K562 (cell line): ENCODE results near the gene CNKSR3. TPM values are rescaled to one million over a fixed set of nuclear protein-coding genes. Genes with fewer than 3 reads are reported as not detected.

Experiments used
- ATAC-seq: fragments of 200-7000 bp; cut with Tn5 transposase; 3 replicates; pipeline ENCODE4 v1.9.1; 2020; ENCODE audit warnings: moderate library complexity
- BruUV-seq: library from RNA; stranded (reverse); fragments of 400-500 nt; replicated peaks from 2 replicates; lab custom pipeline; 2021; lab: Mats Ljungman, UMichigan
- CTCF ChIA-PET: fragments of 300-600 bp; formaldehyde crosslinking; extraction: SDS; loops from one replicate; lab custom pipeline; 2021; ENCODE audit warnings: low intra/inter-chr PET ratio; lab: Yijun Ruan, JAX
- POLR2A ChIA-PET: fragments of 300-600, 350-650 bp; sonication (Branson Sonifier 250); formaldehyde crosslinking; extraction: SDS; loops from one replicate; lab custom pipeline; 2021; ENCODE audit warnings: antibody characterized with exemption, inconsistent platforms; lab: Yijun Ruan, JAX
- DNase-seq, 4 experiments: peaks; one replicate each; pipeline versions ENCODE4 v3.0.0 to v3.0.0-alpha.2; 2011 to 2018; ENCODE audit warnings: low spot score in 3 of 4, mixed read lengths in 3 of 4; ENCODE audit errors: extremely low read depth in 1 of 4
- FAIRE-seq: peaks from 2 replicates; lab custom pipeline; 2011; peaks lifted over from hg19 to GRCh38; lab: Jason Lieb, UNC
- H2AFZ ChIP-seq: 2 replicates; pipeline ENCODE4 v1.6.0; 2011; ENCODE audit warnings: low read depth, low read length, control low read depth, inconsistent platforms
- H3K27ac ChIP-seq: fragments of 200-600 bp; 3 replicates; pipeline ENCODE4 v1.8.0; 2011; ENCODE audit warnings: low read depth, mild to moderate bottlenecking, control low read depth, inconsistent platforms, low read length, moderate library complexity, mixed read lengths; ENCODE audit errors: extremely low read depth
- H3K27me3 ChIP-seq, 2 experiments: fragments of 300-600 bp in 1 of 2; 2 replicates in 1 of 2; 3 replicates in 1 of 2; pipeline versions ENCODE4 v1.6.0 to v1.8.0; 2011; ENCODE audit warnings: inconsistent platforms in 2 of 2, low read length in 2 of 2, mild to moderate bottlenecking in 1 of 2, mixed read lengths in 1 of 2, moderate library complexity in 1 of 2; ENCODE audit not compliant: control insufficient read depth in 2 of 2, insufficient read depth in 2 of 2
- H3K36me3 ChIP-seq: fragments of 300-600 bp; 3 replicates; pipeline ENCODE4 v1.8.0; 2011; ENCODE audit warnings: mild to moderate bottlenecking, low read length, inconsistent platforms; ENCODE audit not compliant: control insufficient read depth, insufficient read depth
- H3K4me1 ChIP-seq, 2 experiments: fragments of 200-600 bp in 1 of 2; replicated peaks in 1 of 2; 2 replicates in 1 of 2; 3 replicates in 1 of 2; pipeline versions ENCODE4 v1.5.1 to v1.8.0; 2011; ENCODE audit warnings: inconsistent platforms in 2 of 2, low read length in 2 of 2, mild to moderate bottlenecking in 1 of 2, mixed read lengths in 1 of 2, moderate library complexity in 1 of 2; ENCODE audit not compliant: control insufficient read depth in 2 of 2, insufficient read depth in 2 of 2
- H3K4me2 ChIP-seq: 2 replicates; pipeline ENCODE4 v1.6.1; 2011; ENCODE audit warnings: low read length, control low read depth, inconsistent platforms, mixed read lengths; ENCODE audit not compliant: insufficient read depth
- H3K4me3 ChIP-seq: fragments of 200-600 bp; sonication (generic), shearing (Covaris generic); 2 replicates; pipeline ENCODE4 v1.5.1; 2016; ENCODE audit warnings: control low read depth, inconsistent platforms
- H3K79me2 ChIP-seq: fragments of 200-600 bp; 3 replicates; pipeline ENCODE4 v1.8.0; 2011; ENCODE audit warnings: low read length, inconsistent platforms; ENCODE audit not compliant: control insufficient read depth, insufficient read depth
- H3K9ac ChIP-seq, 2 experiments: 2 replicates each; pipeline versions ENCODE4 v1.6.0 to v1.6.1; 2011; ENCODE audit warnings: low read depth in 2 of 2, low read length in 2 of 2, control low read depth in 1 of 2, inconsistent platforms in 1 of 2, mild to moderate bottlenecking in 1 of 2, mixed read lengths in 1 of 2; ENCODE audit not compliant: insufficient read depth in 1 of 2
- H3K9me1 ChIP-seq: one replicate; pipeline ENCODE4 v1.6.0; 2011; ENCODE audit warnings: inconsistent platforms, mild to moderate bottlenecking, low read length, moderate library complexity; ENCODE audit not compliant: control insufficient read depth, insufficient read depth
- H3K9me3 ChIP-seq: replicated peaks from 2 replicates; pipeline ENCODE4 v1.5.1; 2011; ENCODE audit warnings: low read depth, low read length, inconsistent platforms; ENCODE audit not compliant: control insufficient read depth, insufficient read depth
- H4K20me1 ChIP-seq: replicated peaks from 2 replicates; pipeline ENCODE4 v1.6.1; 2011; ENCODE audit warnings: low read length, inconsistent platforms, mixed read lengths; ENCODE audit not compliant: control insufficient read depth, insufficient read depth
- ATF3 ChIP-seq, 2 experiments: fragments of 450-650 bp in 1 of 2; sonication (generic) in 1 of 2; formaldehyde crosslinking in 1 of 2; IDR thresholded peaks in 1 of 2; conservative IDR thresholded peaks in 1 of 2; 2 replicates each; pipeline versions ENCODE4 v1.6.1 to v1.8.1; 2016 to 2023; ENCODE audit warnings: mild to moderate bottlenecking in 2 of 2, moderate library complexity in 2 of 2, inconsistent platforms in 1 of 2, missing genetic modification reagents in 1 of 2
- KDM1A ChIP-seq, 2 experiments: fragments of 450-650 bp; IDR thresholded peaks; 2 replicates each; pipeline ENCODE4 v1.6.1; 2016; ENCODE audit warnings: mild to moderate bottlenecking in 2 of 2
- KLF1 ChIP-seq: fragments of 450-650 bp; IDR thresholded peaks from 2 replicates; pipeline ENCODE4 v1.6.1; 2016; ENCODE audit warnings: missing genetic modification characterization, missing compliant biosample characterization
- MYNN ChIP-seq, 2 experiments: sonication (generic); formaldehyde crosslinking in 1 of 2; IDR thresholded peaks; 2 replicates each; pipeline versions ENCODE4 v1.5.0 to v1.6.1; 2016 to 2020; ENCODE audit warnings: antibody characterized with exemption in 1 of 2, missing genetic modification reagents in 1 of 2
- NFYB ChIP-seq: IDR thresholded peaks from 2 replicates; pipeline ENCODE4 v1.6.1; 2011; ENCODE audit warnings: mild to moderate bottlenecking, moderate library complexity; ENCODE audit not compliant: insufficient read length; ENCODE audit errors: extremely low read depth
- ZBTB12 ChIP-seq: fragments of 250-450 bp; sonication (Bioruptor Pico); IDR thresholded peaks from 2 replicates; pipeline ENCODE4 v1.4.0; 2020
- ZBTB49 ChIP-seq: sonication (generic); formaldehyde crosslinking; IDR thresholded peaks from 2 replicates; pipeline ENCODE4 v1.8.0; 2022; ENCODE audit warnings: missing genetic modification reagents, mild to moderate bottlenecking, borderline replicate concordance
- ZFP91 ChIP-seq: sonication (generic); formaldehyde crosslinking; IDR thresholded peaks from 2 replicates; pipeline ENCODE4 v1.8.0; 2022; ENCODE audit warnings: mild to moderate bottlenecking, missing genetic modification reagents
- WGBS: fragments of 100-300 bp; shearing (Covaris generic); methylation state at CpG from one replicate; pipeline ENCODE4 v1.1.6; 2016; ENCODE audit warnings: low coverage, mixed read lengths; ENCODE audit not compliant: insufficient coverage; ENCODE audit errors: missing lambda C conversion rate; 5-methylcytosine and 5-hydroxymethylcytosine counted together
- in situ Hi-C: fragments of 300-500 bp; cut with MboI; formaldehyde crosslinking; loops from 4 replicates; pipeline ENCODE4 v1.15.0; 2018; ENCODE audit warnings: inconsistent platforms, mixed read lengths
- intact Hi-C: fragments of 100-400 bp; cut with micrococcal nuclease; formaldehyde crosslinking; loops from 2 replicates; pipeline ENCODE4 v1.14.2; 2022
- polyA plus RNA-seq, 8 experiments: library from polyadenylated mRNA; depleted of rRNA in 4 of 8; stranded (reverse) in 5 of 8; unstranded in 3 of 8; fragments of >200 nt; fragmentation: Nextera tagmentation in 2 of 8; fragmentation: Illumina TruSeq in 1 of 8; extraction: Ambion mirVana in 2 of 8; extraction: Trizol in 1 of 8; gene quantifications; 2 replicates each; pipeline versions ENCODE4 v1.2.1 to v1.2.3, GENCODE V29; 2011 to 2014; ENCODE audit warnings: inconsistent platforms in 1 of 8, missing spikeins in 1 of 8
- total RNA-seq, 7 experiments: library from RNA; depleted of rRNA in 6 of 7; stranded (reverse); fragments of >200 nt in 6 of 7; fragmentation: Illumina TruSeq in 2 of 7; extraction: Trizol in 2 of 7; gene quantifications; 2 replicates each; pipeline versions ENCODE4 v1.2.1 to v1.2.3, GENCODE V29; 2011 to 2021; ENCODE audit warnings: low replicate concordance in 1 of 7
- TF ChIP-seq, protein P1 (sequence below): sonication (generic); formaldehyde crosslinking; IDR thresholded peaks from 2 replicates; pipeline ENCODE4 v1.8.0; 2022; ENCODE audit warnings: mild to moderate bottlenecking, missing genetic modification reagents
- TF ChIP-seq, protein P2 (sequence below): fragments of 450-650 bp; IDR thresholded peaks from 2 replicates; pipeline ENCODE4 v1.6.1; 2018; ENCODE audit warnings: mild to moderate bottlenecking, low read depth; ENCODE audit not compliant: partially characterized antibody

The CNKSR3 gene
- total and polyA plus RNA-seq, 9 of the 15 experiments (the other 6 are each of a cell fraction or from before 2014, with no cell fraction given): 4.5 to 29.6 (median 9.5) TPM

DNA sequence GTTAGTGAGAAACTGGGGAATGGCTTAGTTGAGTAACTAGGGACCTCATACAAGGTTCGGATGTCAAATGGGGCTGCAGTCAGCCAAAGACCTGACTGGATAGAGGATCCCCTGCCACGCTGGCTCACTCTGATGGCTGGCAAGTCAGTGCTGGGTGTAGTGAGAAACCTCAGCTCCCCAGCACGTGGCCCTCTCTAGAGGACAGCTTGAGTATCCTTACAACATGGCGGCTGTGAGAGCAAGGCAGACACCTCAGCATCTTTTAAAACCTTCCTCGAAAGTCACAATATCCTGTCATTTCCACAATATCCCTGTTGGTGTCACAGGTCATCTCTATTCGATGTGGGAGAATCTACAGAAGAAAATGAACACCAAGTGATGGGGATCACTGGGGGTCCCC is 127.2 kb downstream of the CNKSR3 start (continued):
- TF ChIP-seq ZFP91: no peak
- TF ChIP-seq, all 486 proteins: peak for 3

GRCh38 chr6:154382740-154383139 is 127.7 kb downstream of the CNKSR3 start:
- CTCF ChIA-PET: no interaction called here
- 4% methylated on average over 8 of the region's 8 CpGs for WGBS
- ATAC-seq: no peak
- TF ChIP-seq, protein P1, sequence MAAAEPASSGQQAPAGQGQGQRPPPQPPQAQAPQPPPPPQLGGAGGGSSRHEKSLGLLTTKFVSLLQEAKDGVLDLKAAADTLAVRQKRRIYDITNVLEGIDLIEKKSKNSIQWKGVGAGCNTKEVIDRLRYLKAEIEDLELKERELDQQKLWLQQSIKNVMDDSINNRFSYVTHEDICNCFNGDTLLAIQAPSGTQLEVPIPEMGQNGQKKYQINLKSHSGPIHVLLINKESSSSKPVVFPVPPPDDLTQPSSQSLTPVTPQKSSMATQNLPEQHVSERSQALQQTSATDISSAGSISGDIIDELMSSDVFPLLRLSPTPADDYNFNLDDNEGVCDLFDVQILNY (CRISPR knock-in tag): no peak
- no peak for TF ChIP-seq ZBTB49 (CRISPR knock-in tag)
- TF ChIP-seq KLF1 (tag): no peak
- TF ChIP-seq, protein P2, sequence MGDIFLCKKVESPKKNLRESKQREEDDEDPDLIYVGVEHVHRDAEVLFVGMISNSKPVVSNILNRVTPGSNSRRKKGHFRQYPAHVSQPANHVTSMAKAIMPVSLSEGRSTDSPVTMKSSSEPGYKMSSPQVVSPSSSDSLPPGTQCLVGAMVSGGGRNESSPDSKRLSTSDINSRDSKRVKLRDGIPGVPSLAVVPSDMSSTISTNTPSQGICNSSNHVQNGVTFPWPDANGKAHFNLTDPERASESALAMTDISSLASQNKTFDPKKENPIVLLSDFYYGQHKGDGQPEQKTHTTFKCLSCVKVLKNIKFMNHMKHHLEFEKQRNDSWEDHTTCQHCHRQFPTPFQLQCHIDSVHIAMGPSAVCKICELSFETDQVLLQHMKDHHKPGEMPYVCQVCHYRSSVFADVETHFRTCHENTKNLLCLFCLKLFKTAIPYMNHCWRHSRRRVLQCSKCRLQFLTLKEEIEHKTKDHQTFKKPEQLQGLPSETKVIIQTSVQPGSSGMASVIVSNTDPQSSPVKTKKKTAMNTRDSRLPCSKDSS: no peak
- TF ChIP-seq ZBTB12 (CRISPR knock-in tag): no peak
- TF ChIP-seq KDM1A (IDR thresholded peaks at IDR 0.05): peak; percentile 51 to 55; a peak in 2 of 4 replicates
- TF ChIP-seq MYNN (IDR thresholded peaks at IDR 0.05): no peak
- no peak for TF ChIP-seq MYNN (CRISPR knock-in tag; IDR thresholded peaks at IDR 0.05)
- TF ChIP-seq ATF3 (IDR thresholded peaks at IDR 0.05): 0 out of 2 replicates have a peak, but pooled peaks have one; percentile 22
- no peak for TF ChIP-seq ATF3 (CRISPR knock-in tag; conservative IDR thresholded peaks at IDR 0.05)
- TF ChIP-seq NFYB: no peak

More at GRCh38 chr6:154382740-154383139, 127.7 kb downstream of the CNKSR3 start:
- POLR2A ChIA-PET: no interaction called here
- H3K79me2 ChIP-seq: no peaks in the 10 kb centered on the region
- intact Hi-C loops: no loop called here
- no peaks in the 10 kb centered on the region for H3K36me3 ChIP-seq
- H3K4me1 ChIP-seq: peaks cover 0 to 1% of the 10 kb centered on the region in 2 experiments; a peak in 2 of 5 replicates
- no peaks in the 10 kb centered on the region for H3K9me1 ChIP-seq
- H3K9ac ChIP-seq: no peak overlapping the region
- H3K4me2 ChIP-seq: no peak overlapping the region
- H4K20me1 ChIP-seq: 0 out of 2 replicates have a peak, but pooled peaks cover 3% of the 10 kb centered on the region
- no TSS peak for BruUV-seq
- H3K9me3 ChIP-seq: no peaks in the 10 kb centered on the region
- H3K27me3 ChIP-seq: peaks cover 3 to 12% of the 10 kb centered on the region in 2 experiments; a peak in 3 of 5 replicates
- DNase-seq: no peak
- no peak overlapping the region for H3K4me3 ChIP-seq
- FAIRE-seq: no peak
- no peak overlapping the region for H2AFZ ChIP-seq
- in situ Hi-C loops: no loop called here
- H3K27ac ChIP-seq: no peak overlapping the region
